GM12878 (cell line): ENCODE results near the gene FAM120B. TPM values are rescaled to one million over a fixed set of nuclear protein-coding genes. Genes with fewer than 3 reads are reported as not detected.

ENCODE experiments used
- BRCA1 ChIP-seq: IDR thresholded peaks from 2 replicates; pipeline ENCODE4 v1.6.1; 2011; ENCODE audit warnings: low read depth, low read length, improper control_type of control experiment
- CBX3 ChIP-seq: fragments of 200-600 bp; sonication (generic); IDR thresholded peaks from 2 replicates; pipeline ENCODE4 v1.6.1; 2016; ENCODE audit warnings: low read depth, borderline replicate concordance
- CHD2 ChIP-seq: IDR thresholded peaks from 2 replicates; pipeline ENCODE4 v1.6.1; 2011; ENCODE audit warnings: low read depth, low read length, improper control_type of control experiment, borderline replicate concordance
- CREM ChIP-seq: IDR thresholded peaks from 2 replicates; pipeline ENCODE4 v1.6.1; 2014; ENCODE audit warnings: antibody characterized with exemption, low read depth
- ETV6 ChIP-seq, 2 experiments: fragments of 450-650 bp in 1 of 2; IDR thresholded peaks in 1 of 2; conservative IDR thresholded peaks in 1 of 2; 2 replicates each; pipeline ENCODE4 v1.6.1; 2014; ENCODE audit warnings: antibody characterized with exemption in 1 of 2, borderline replicate concordance in 1 of 2, low read depth in 1 of 2, mild to moderate bottlenecking in 1 of 2, moderate library complexity in 1 of 2
- KDM1A ChIP-seq: fragments of 200-600 bp; sonication (generic); IDR thresholded peaks from 2 replicates; pipeline ENCODE4 v1.6.1; 2016; ENCODE audit warnings: borderline replicate concordance
- NBN ChIP-seq: fragments of 450-650 bp; IDR thresholded peaks from 2 replicates; pipeline ENCODE4 v1.6.1; 2016
- YY1 ChIP-seq: IDR thresholded peaks from 2 replicates; pipeline ENCODE4 v1.6.1; 2011; ENCODE audit warnings: low read depth, mild to moderate bottlenecking, low read length
- ZNF207 ChIP-seq: fragments of 450-650 bp; IDR thresholded peaks from 2 replicates; pipeline ENCODE4 v1.6.1; 2014; ENCODE audit warnings: antibody characterized with exemption, mild to moderate bottlenecking, borderline replicate concordance
- polyA plus RNA-seq, 11 experiments: library from polyadenylated mRNA; depleted of rRNA in 4 of 11; unstranded in 6 of 11; stranded (reverse) in 5 of 11; fragments of >200 nt; fragmentation: Nextera tagmentation in 4 of 11; fragmentation: Illumina TruSeq in 1 of 11; extraction: Ambion mirVana in 4 of 11; extraction: Trizol in 1 of 11; gene quantifications; 1 replicate in 1 of 11; 2 replicates in 10 of 11; pipeline versions ENCODE4 v1.2.1 to v1.2.3, GENCODE V29; 2011 to 2016; ENCODE audit warnings: inconsistent platforms in 2 of 11, missing spikeins in 2 of 11, low read depth in 1 of 11
- total RNA-seq, 4 experiments: library from RNA; depleted of rRNA in 3 of 4; stranded (reverse); fragments of >200 nt in 3 of 4; fragmentation: Illumina TruSeq in 1 of 4; extraction: Trizol in 1 of 4; gene quantifications; 2 replicates each; pipeline versions ENCODE4 v1.2.1 to v1.2.3, GENCODE V29; 2013 to 2021
- TF ChIP-seq, protein P1 (sequence below): IDR thresholded peaks from 2 replicates; pipeline ENCODE4 v1.6.1; 2012; ENCODE audit warnings: low read depth, low read length, improper control_type of control experiment
- TF ChIP-seq, protein P2 (sequence below): fragments of 450-650 bp; formaldehyde crosslinking; IDR thresholded peaks from 2 replicates; pipeline ENCODE4 v1.4.0; 2022; ENCODE audit warnings: mild to moderate bottlenecking, moderate library complexity

FAM120B gene
- total and polyA plus RNA-seq, 10 of the 15 experiments (the other 5 are each of a cell fraction or from before 2014, with no cell fraction given), result 3.3 to 21.6 (median 15.3) TPM

DNA sequence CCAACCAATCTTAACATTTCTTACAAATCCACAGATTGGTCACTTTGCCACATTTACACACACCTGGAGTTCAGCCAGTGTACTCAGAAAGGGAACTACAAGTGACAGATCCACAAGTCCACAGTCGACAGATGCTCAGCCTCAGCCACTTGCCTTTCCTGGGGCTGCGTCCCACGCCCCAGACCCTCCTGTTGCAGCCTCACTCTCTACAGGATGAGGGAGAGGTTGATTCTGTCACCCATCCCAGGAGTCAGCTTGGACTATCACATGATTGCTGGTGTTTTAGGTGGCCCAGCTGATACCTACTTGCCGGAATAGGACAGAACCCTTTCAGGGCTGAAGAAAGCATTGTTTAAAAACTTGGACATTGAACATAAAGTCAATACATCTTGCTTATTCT lies 108.8 kb downstream of the FAM120B start (continued):
- TF ChIP-seq CHD2 (no peak), ETV6 (conservative IDR thresholded peaks at IDR 0.05 in 1 of 2, IDR thresholded peaks at IDR 0.05 in 1 of 2; ENCODE audit: borderline replicate concordance in 1 of 2, low read depth in 1 of 2) (no peak), KDM1A (no peak), BRCA1 (no peak), YY1 (no peak), NBN (no peak), CREM (no peak), ZNF207 (no peak), CBX3 (no peak)
- TF ChIP-seq, protein P1, sequence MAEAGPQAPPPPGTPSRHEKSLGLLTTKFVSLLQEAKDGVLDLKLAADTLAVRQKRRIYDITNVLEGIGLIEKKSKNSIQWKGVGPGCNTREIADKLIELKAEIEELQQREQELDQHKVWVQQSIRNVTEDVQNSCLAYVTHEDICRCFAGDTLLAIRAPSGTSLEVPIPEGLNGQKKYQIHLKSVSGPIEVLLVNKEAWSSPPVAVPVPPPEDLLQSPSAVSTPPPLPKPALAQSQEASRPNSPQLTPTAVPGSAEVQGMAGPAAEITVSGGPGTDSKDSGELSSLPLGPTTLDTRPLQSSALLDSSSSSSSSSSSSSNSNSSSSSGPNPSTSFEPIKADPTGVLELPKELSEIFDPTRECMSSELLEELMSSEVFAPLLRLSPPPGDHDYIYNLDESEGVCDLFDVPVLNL, result no peak
- TF ChIP-seq, protein P2, sequence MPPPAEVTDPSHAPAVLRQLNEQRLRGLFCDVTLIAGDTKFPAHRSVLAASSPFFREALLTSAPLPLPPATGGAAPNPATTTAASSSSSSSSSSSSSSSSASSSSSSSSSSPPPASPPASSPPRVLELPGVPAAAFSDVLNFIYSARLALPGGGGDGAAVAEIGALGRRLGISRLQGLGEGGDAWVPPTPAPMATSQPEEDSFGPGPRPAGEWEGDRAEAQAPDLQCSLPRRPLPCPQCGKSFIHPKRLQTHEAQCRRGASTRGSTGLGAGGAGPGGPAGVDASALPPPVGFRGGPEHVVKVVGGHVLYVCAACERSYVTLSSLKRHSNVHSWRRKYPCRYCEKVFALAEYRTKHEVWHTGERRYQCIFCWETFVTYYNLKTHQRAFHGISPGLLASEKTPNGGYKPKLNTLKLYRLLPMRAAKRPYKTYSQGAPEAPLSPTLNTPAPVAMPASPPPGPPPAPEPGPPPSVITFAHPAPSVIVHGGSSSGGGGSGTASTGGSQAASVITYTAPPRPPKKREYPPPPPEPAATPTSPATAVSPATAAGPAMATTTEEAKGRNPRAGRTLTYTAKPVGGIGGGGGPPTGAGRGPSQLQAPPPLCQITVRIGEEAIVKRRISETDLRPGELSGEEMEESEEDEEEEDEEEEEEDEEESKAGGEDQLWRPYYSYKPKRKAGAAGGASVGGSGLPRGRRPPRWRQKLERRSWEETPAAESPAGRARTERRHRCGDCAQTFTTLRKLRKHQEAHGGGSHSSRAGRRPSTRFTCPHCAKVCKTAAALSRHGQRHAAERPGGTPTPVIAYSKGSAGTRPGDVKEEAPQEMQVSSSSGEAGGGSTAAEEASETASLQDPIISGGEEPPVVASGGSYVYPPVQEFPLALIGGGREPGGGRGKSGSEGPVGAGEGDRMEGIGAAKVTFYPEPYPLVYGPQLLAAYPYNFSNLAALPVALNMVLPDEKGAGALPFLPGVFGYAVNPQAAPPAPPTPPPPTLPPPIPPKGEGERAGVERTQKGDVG, result no peak
